Activated T-cell treated with anti-CD3 and anti-CD28 coated beads, Interleukin-2, amount 50 U/mL, for 24 hours (primary cell): ENCODE measurements around the gene MAPK12.

Source experiments
- DNase-seq: peaks from one replicate; pipeline ENCODE4 v3.0.0-alpha.2; 2020
- H3K27ac Mint-ChIP-seq: 2 replicates; pipeline ENCODE4 v1.8.0; 2020; ENCODE audit warnings: mild to moderate bottlenecking, mixed read lengths
- H3K27me3 Mint-ChIP-seq: 2 replicates; pipeline ENCODE4 v1.8.0; 2020; ENCODE audit warnings: mixed read lengths
- H3K36me3 Mint-ChIP-seq: 2 replicates; pipeline ENCODE4 v1.8.0; 2020; ENCODE audit warnings: low read depth, mixed read lengths
- H3K4me1 Mint-ChIP-seq: 2 replicates; pipeline ENCODE4 v1.8.0; 2020; ENCODE audit warnings: low read depth, mixed read lengths
- H3K4me3 Mint-ChIP-seq: 2 replicates; pipeline ENCODE4 v1.8.0; 2020; ENCODE audit warnings: mild to moderate bottlenecking, moderate library complexity, mixed read lengths
- H3K9me3 Mint-ChIP-seq: 2 replicates; pipeline ENCODE4 v1.8.0; 2020; ENCODE audit warnings: mixed read lengths

Gene MAPK12

DNA sequence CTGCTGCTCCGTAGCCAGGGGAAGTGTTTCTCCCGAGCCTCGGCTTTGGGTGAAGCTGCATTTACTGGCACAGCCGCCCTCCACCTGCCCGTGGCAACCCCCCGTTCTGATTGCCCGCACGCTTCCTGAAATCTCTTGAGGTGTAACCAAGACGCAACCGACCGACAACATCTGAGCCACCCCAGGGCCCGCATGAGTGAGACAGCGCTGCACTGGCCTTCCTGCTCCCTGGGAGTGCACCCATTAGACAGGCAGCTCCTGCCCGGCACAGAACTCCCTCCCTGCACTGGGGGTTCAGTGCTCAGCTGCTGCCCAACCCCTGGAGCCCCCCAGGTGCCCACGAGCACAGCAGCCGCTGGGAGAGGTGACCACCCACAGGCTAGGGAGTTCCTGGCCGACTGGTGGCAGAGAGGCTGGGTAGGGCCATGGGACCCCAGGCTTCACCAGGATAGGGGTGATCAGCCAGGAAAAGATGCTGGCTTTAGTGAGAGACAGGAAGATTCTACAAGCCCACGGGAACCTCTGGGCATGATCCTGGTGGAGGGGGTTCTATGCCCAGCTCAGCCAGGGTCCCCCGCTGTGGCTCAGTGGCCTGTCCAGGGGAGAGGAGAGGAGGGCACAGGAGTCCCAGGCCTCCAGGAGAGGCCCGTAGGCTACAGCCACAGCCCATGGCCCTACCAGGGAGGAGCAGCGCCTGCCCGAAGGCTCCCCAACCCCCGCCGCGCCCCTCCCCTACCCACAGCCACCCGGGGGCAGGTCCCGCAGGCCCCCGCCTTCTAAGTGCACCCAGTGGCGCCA, 31.4 kb upstream of the MAPK12 start:
- Mint-ChIP-seq H3K4me3 (peak overlapping the region; percentile 43), H3K36me3 (no peaks in the 10 kb centered on the region), H3K27me3 (peaks cover 48% of the 10 kb centered on the region), H3K9me3 (no peaks in the 10 kb centered on the region), H3K27ac (no peak overlapping the region), H3K4me1 (peaks cover 6% of the 10 kb centered on the region)
- DNase-seq = no peak

DNA sequence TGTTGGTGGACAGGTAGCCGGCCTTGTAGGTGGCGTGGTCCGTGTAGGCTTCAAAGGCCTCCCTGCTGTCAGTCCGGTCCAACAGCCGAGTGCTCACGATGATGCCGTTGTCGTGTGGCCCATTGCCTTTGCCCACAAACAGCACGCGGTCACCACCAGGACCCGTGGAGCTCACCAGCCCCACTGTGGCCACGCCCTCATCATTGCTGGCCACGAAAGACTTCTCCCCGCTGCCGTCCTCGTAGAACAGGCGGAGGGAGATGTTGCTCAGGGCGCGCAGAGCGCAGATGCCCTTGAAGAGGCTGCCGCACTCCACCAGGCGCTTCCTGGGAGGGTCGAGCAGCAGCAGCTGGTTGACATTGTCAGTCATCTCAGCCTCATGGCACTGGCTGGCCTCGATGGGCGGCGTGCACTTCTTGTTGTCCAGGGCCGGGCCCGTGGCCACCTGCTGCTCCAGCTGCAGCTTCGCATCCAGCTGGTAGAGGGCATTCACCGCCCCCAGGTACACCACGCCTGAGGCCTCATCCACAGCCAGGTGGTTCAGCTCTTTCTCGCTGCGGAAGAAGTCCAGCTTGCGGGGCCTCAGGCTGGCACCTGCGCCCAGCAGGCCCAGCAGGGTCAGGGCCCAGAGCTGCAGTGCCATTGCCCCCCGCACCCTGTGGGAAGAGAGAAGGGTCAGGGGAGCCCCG, 28.6 kb upstream of the MAPK12 start:
- no peaks in the 10 kb centered on the region for H3K36me3 Mint-ChIP-seq
- no peaks in the 10 kb centered on the region for H3K9me3 Mint-ChIP-seq
- DNase-seq = no peak
- no peak overlapping the region for H3K27ac Mint-ChIP-seq
- peaks cover 6% of the 10 kb centered on the region for H3K4me1 Mint-ChIP-seq
- H3K27me3 Mint-ChIP-seq = peaks cover 37% of the 10 kb centered on the region
- H3K4me3 Mint-ChIP-seq = no peak overlapping the region

DNA sequence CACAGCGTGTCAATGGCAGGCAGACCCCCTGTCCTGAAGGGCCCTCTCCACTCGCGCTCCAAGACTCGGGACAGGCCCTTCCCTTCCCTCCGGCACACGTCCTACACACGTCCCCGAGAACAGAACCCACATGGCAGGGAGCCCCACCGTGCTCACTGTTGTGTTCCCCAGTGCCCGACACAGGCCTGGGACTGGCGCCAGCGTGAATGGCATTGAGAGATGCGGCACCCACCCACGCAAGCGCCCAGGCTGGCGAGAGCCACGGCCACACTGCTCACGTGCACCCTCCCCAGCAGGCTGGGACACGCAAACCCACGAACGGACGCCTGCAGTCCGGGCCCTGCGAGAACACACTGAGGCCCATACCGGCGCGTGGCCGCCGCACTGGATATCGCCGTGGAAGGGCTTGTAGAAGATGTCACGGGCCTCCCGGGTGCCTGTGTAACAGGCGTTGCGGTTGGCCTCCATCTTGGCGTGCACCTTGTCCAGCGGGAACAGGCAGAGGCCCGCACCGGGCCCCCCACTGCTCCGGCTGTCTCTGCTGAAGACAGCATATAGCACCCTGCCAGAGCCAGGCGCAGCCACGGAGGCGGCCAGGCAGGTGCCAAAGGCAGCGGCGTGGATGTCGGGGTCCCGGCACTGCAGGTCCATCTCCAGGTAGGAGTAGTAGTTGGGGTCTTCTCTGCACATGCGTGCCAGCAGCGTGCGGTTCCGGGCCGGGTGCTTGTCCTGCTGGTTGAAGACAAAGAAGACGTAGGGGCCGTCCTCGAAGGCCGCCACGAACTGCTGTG, 27.9 kb upstream of the MAPK12 start:
- DNase-seq = no peak
- H3K9me3 Mint-ChIP-seq = no peaks in the 10 kb centered on the region
- H3K4me1 Mint-ChIP-seq = peaks cover 6% of the 10 kb centered on the region
- H3K27ac Mint-ChIP-seq = no peak overlapping the region
- no peak overlapping the region for H3K4me3 Mint-ChIP-seq
- H3K36me3 Mint-ChIP-seq = no peaks in the 10 kb centered on the region
- H3K27me3 Mint-ChIP-seq = peaks cover 35% of the 10 kb centered on the region

DNA sequence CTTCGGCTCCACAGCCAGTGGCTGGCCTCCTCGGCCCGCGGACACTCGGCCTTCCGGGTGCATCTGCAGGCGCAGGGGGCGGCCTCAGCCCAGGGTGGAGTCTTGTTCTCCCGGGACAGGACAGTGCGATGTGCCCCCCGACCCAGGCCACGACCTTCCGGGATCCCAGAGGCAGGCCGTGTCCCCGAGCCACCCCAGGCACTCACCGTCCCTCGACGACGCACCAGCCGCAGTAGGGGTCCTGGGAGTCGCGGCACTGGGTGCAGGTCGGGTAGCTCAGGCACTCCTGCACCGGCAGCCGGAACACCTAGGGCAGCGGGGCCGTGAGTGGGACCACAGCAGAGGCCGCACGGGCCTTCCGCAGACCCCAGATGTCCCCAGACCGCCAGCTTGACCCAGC, 26.2 kb upstream of the MAPK12 start:
- H3K27ac Mint-ChIP-seq = no peak overlapping the region
- no peaks in the 10 kb centered on the region for H3K9me3 Mint-ChIP-seq
- no peak overlapping the region for H3K4me3 Mint-ChIP-seq
- H3K27me3 Mint-ChIP-seq = peaks cover 29% of the 10 kb centered on the region
- H3K4me1 Mint-ChIP-seq = peaks cover 3% of the 10 kb centered on the region
- H3K36me3 Mint-ChIP-seq = no peaks in the 10 kb centered on the region
- no peak for DNase-seq

DNA sequence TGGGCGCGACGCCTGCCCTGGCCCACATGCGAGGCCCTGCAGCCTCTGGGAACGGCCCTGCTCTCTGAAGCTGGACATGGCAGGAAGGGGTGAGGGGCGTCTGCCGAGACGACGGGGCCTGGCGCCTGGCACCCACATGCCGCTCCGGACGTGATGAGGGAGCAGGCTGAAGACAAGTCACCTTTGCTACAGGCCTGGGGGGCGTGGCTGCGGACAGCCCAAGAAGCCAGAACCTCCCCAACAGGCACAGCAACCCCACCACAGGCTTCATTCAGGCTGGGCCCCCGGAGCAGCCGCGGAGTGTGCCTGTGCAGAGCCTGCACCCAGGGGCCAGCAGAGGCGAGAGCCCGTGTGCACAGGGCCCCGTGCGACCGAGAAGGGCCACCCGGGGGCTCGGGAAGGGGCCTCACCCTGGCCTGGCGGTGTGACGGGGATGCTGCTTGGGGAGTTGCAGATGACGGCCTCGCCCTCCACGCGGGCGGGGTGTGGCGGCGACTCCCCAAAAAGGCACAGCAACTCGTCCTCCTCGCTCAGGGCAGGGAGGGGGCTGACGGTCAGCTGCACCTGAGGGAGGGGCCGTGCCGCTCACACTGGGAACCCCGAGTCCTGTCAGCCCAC, 25.3 kb upstream of the MAPK12 start:
- Mint-ChIP-seq H3K9me3 (no peaks in the 10 kb centered on the region), H3K4me1 (no peaks in the 10 kb centered on the region), H3K36me3 (no peaks in the 10 kb centered on the region), H3K27ac (no peak overlapping the region), H3K27me3 (peaks cover 21% of the 10 kb centered on the region), H3K4me3 (no peak overlapping the region)
- no peak for DNase-seq

DNA sequence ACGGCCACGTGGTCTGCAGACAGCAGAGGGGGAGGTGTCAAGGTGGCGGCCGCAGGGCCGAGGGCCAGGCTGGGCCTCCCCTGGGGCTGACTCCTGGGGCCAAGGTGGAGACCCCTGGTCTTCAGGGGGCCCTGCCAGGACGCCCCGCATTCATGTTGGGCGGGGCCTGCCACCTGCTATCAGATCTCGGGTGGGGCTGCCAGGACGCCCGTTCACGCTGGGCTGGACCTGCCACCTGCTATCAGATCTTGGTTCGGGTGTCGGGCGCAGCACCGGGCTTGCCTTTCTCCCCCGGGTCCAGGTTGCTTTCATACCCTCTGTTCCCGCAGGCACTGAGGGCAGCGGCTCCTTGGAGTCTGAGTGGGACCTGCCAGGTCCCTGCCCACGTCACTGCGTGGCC, 24.8 kb upstream of the MAPK12 start:
- H3K27me3 Mint-ChIP-seq = peaks cover 15% of the 10 kb centered on the region
- H3K36me3 Mint-ChIP-seq = no peaks in the 10 kb centered on the region
- no peak for DNase-seq
- no peaks in the 10 kb centered on the region for H3K9me3 Mint-ChIP-seq
- no peak overlapping the region for H3K4me3 Mint-ChIP-seq
- H3K4me1 Mint-ChIP-seq = no peaks in the 10 kb centered on the region
- H3K27ac Mint-ChIP-seq = no peak overlapping the region

DNA sequence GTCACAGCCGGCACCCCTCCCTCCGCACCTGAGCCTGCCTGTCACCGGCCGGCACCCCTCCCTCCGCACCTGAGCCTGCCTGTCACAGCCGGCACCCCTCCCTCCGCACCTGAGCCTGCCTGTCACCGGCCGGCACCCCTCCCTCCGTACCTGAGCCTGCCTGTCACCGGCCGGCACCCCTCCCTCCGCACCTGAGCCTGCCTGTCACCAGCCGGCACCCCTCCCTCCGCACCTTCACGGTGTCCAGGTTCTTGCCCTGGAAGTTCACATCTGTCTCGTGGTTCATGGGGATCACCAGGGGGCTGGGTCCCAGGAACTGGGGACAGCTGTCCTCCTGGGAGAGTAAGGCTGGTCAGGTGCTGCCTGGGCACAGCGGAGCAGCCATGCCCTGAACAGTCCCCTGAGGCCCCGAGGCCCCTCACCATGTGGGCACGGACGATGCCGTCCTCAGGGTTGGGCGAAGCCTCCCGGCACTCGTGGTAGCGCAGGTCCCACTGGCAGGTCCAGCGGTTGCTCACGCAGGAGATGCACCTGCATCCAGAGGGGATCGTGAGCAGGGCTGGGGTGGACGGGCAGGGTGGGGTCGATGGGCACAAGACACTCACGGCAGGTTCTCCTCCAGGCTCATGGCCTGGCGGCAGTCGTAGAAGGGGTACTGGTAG, 24.2 kb upstream of the MAPK12 start:
- no peak overlapping the region for H3K27ac Mint-ChIP-seq
- no peaks in the 10 kb centered on the region for H3K4me1 Mint-ChIP-seq
- H3K4me3 Mint-ChIP-seq = no peak overlapping the region
- no peaks in the 10 kb centered on the region for H3K36me3 Mint-ChIP-seq
- H3K27me3 Mint-ChIP-seq = peaks cover 9% of the 10 kb centered on the region
- DNase-seq = no peak
- no peaks in the 10 kb centered on the region for H3K9me3 Mint-ChIP-seq

DNA sequence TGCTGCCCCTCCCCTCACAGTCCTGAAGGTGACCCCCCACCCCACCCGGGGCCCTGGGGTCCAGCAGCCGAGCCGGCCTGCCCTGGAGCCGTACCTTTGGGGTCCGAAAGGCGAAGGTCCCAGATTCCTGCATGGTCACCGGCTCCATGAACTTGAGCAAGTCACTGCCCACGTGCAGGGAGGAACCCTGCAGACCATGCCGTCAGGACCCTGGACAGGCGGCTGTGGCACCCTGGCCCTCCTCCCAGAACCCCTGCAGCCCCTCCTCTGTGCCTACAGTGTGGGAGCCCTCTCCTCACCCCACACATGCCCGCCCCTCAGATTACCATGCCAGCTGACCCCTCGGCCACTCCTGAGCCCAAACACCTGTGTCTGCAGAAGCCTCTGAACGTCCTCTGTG, 23.0 kb upstream of the MAPK12 start:
- H3K27me3 Mint-ChIP-seq = peaks cover 3% of the 10 kb centered on the region
- no peaks in the 10 kb centered on the region for H3K36me3 Mint-ChIP-seq
- H3K9me3 Mint-ChIP-seq = no peaks in the 10 kb centered on the region
- H3K4me3 Mint-ChIP-seq = no peak overlapping the region
- no peaks in the 10 kb centered on the region for H3K4me1 Mint-ChIP-seq
- no peak for DNase-seq
- H3K27ac Mint-ChIP-seq = no peak overlapping the region

DNA sequence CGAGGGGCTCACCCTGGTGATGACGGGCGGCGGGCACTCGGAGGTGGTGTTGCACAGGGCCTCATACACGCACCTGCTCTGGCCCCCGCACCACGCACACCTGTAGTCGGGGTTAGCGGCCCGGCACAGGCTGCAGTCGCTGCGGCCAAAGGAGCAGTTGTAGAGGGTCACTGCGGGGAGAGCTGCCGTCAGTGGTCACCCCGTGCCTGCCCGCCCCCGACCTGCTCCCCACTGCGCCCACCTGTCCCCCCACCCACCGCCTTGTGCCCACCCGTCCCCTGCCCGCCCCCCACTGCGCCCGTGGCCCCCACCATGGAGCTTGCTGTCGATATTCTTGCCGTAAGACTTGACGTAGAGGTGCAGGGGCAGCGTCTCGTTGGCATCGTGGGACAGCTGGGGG, 22.3 kb upstream of the MAPK12 start:
- H3K9me3 Mint-ChIP-seq = no peaks in the 10 kb centered on the region
- no peaks in the 10 kb centered on the region for H3K4me1 Mint-ChIP-seq
- H3K36me3 Mint-ChIP-seq = no peaks in the 10 kb centered on the region
- H3K4me3 Mint-ChIP-seq = no peak overlapping the region
- peaks cover 3% of the 10 kb centered on the region for H3K27me3 Mint-ChIP-seq
- H3K27ac Mint-ChIP-seq = no peak overlapping the region
- no peak for DNase-seq

DNA sequence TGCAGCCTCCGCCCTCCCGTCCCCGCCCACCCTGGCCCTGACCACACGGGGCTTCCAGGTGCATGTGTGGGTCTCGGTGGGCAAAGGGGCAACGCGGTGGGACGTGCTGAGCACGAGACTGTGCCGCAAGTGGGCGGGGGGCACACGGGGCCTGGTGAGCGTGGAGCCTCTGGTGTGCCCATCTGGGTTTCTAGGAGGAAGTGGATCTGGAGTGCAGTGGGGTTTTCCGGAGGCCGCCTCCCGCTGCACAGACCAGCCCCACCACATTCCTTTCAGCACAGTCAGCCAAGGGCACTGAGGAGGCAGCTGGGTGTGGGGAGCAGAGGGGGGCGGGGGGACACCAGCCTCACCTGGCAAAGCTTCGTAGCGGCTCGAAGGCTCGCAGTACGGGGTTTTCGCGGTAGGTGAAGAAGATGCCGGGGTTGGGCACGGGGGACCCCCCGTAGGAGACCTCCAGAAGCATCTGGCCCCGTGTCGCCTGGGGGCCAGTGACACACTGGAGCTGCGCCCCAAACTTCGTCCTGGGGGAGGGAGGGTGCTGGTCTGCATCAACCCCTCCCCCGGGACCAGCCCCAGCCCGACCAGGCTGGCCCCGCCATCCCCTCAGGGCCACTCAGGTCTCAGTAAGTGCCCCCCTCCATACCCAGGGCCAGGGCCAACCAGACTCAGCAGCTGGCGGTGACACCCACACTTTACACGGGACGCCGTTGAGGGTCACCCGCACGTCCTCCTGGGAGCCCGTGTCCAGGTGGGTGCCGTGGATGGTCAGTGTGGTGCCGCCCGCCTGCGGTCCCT, 21.1 kb upstream of the MAPK12 start:
- Mint-ChIP-seq H3K4me3 (no peak overlapping the region), H3K27me3 (no peaks in the 10 kb centered on the region), H3K4me1 (no peaks in the 10 kb centered on the region), H3K36me3 (no peaks in the 10 kb centered on the region), H3K27ac (no peak overlapping the region), H3K9me3 (no peaks in the 10 kb centered on the region)
- no peak for DNase-seq

DNA sequence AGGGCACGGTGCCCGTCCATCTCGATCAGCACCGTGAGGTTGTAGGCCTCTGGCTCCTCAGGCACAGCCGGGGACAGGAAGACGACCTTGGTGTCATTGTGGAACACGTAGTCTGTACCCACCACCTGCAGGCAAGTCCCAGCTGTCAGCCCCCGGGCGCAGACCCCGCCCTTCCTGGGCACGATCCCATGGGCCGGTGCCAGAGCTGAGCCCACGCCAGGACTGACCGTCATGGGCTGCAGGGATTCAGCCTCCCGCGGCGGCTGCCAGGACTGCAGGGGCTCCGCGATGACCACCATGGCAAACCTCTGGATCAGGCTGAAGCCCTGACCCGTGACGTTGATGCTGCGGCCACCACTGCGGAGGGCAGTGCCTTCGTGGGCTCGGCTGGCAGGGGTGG, 20.5 kb upstream of the MAPK12 start:
- Mint-ChIP-seq H3K4me3 (no peak overlapping the region), H3K27me3 (no peaks in the 10 kb centered on the region), H3K27ac (no peak overlapping the region), H3K9me3 (no peaks in the 10 kb centered on the region), H3K4me1 (no peaks in the 10 kb centered on the region), H3K36me3 (no peaks in the 10 kb centered on the region)
- DNase-seq = no peak

DNA sequence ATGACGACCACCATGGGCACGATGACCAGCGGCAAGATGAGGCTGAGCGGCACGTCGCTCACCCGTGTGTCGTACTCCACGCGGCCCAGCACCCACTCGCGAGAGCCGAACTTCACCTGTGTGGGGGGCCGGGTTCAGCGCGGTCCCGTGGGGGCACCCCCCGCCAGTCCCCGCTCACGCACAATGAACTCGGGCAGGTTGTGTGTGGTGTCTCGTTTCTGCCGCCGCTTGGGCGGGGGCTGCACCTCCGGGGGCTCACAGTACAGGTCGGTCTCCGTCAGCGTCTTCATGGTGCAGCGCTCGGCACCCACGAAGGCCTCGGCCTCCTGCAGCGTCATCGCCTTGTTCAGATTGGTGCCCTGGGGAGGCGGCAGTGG, 19.9 kb upstream of the MAPK12 start:
- H3K4me3 Mint-ChIP-seq = no peak overlapping the region
- no peaks in the 10 kb centered on the region for H3K36me3 Mint-ChIP-seq
- no peaks in the 10 kb centered on the region for H3K9me3 Mint-ChIP-seq

DNA sequence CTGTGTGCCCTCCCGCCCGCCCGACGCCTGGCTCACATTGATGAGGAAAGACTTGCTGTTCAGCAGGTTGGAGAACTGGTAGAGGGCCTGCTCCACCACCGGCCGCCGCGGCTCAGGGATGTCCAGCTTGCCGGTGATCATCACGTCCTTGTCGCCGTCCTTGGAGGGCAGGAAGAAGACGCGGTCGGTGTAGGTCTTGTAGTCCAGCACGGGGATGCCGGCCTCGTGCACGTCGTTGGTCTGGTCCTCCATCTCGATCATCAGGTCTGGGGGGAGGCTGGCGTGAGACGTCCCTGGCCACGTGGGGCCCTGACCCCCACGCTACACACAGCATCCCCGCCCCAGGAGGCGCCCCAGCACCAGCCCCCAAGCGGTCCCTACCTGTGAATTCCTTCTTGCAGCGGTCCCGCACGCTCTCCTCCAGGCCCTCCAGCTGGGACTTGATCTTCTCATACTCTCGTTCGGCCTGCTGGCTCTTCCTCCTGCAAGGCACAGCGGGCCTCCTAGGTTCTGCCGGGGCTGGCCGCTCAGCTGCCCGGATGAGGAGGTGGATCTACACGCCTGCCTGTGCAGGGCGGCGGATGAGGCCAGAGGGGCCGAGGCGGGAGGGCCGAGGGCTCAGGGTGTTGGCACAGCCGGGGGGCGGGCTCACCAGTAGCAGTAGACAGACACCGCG, 19.4 kb upstream of the MAPK12 start:
- DNase-seq = no peak
- H3K27ac Mint-ChIP-seq = no peak overlapping the region
- no peaks in the 10 kb centered on the region for H3K27me3 Mint-ChIP-seq
- no peaks in the 10 kb centered on the region for H3K36me3 Mint-ChIP-seq
- H3K4me3 Mint-ChIP-seq = no peak overlapping the region
- no peaks in the 10 kb centered on the region for H3K9me3 Mint-ChIP-seq
- H3K4me1 Mint-ChIP-seq = no peaks in the 10 kb centered on the region

More for the DNA sequence above, 19.9 kb upstream of the MAPK12 start:
- H3K27me3 Mint-ChIP-seq = no peaks in the 10 kb centered on the region
- no peaks in the 10 kb centered on the region for H3K4me1 Mint-ChIP-seq
- no peak for DNase-seq
- H3K27ac Mint-ChIP-seq = no peak overlapping the region
